D721Med (cell line): ENCODE data around the gene LTBP4.

Experiments used
- DNase-seq: peaks from one replicate; pipeline ENCODE4 v3.0.0; 2011; ENCODE audit warnings: low spot score; ENCODE audit not compliant: insufficient read length
- FAIRE-seq: peaks from 2 replicates; lab custom pipeline; 2011; peaks lifted over from hg19 to GRCh38; lab: Jason Lieb, UNC
- CTCF ChIP-seq: IDR thresholded peaks from 2 replicates; pipeline ENCODE4 v1.5.1; 2012; ENCODE audit warnings: mild to moderate bottlenecking, control low read depth; ENCODE audit not compliant: insufficient read depth; ENCODE audit errors: missing control alignments

The LTBP4 gene

GRCh38 chr19:40609561-40610395 is 8.6 kb downstream of the LTBP4 start:
- FAIRE-seq = no peak
- TF ChIP-seq CTCF = no peak
- DNase-seq = no peak

- DNase-seq = no peak
- TF ChIP-seq CTCF = no peak
- no peak for FAIRE-seq
Measured at GRCh38 chr19:40610396-40611064, 9.4 kb downstream of the LTBP4 start.

GRCh38 chr19:40611096-40611495 is 9.9 kb downstream of the LTBP4 start:
- DNase-seq = no peak
- no peak for FAIRE-seq
- TF ChIP-seq CTCF = no peak

GRCh38 chr19:40611900-40612698 is 10.9 kb downstream of the LTBP4 start:
- DNase-seq = no peak
- FAIRE-seq = no peak
- TF ChIP-seq CTCF = no peak

- peak; percentile 94 for DNase-seq
- TF ChIP-seq CTCF = no peak
- FAIRE-seq = no peak
Measured at GRCh38 chr19:40612831-40613689, 11.9 kb downstream of the LTBP4 start.

GRCh38 chr19:40613690-40614621 is 12.8 kb downstream of the LTBP4 start:
- FAIRE-seq (no peak), DNase-seq (peak; percentile 94)
- no peak for TF ChIP-seq CTCF
